A549 (cell line): ENCODE measurements around the gene PPP2R2C. TPM values are rescaled to one million over a fixed set of nuclear protein-coding genes. Genes with fewer than 3 reads are reported as not detected.

Experiments used
- ATAC-seq, 2 experiments: fragments of 200-7000 bp in 1 of 2; fragments of >200 bp in 1 of 2; cut with Nextera tagmentation in 1 of 2; cut with Tn5 transposase in 1 of 2; 3 replicates each; pipeline versions ENCODE4 v1.8.0 to v1.9.1; 2018 to 2020; ENCODE audit warnings: mild to moderate bottlenecking in 1 of 2, moderate library complexity in 1 of 2
- CTCF ChIA-PET: fragments of 300-600 bp; sonication (Branson Sonifier 250); formaldehyde crosslinking; extraction: SDS; loops from one replicate; lab custom pipeline; 2021; ENCODE audit warnings: antibody characterized with exemption, inconsistent platforms; lab: Yijun Ruan, JAX
- POLR2A ChIA-PET: fragments of 350-600 bp; formaldehyde crosslinking; extraction: SDS; loops from one replicate; lab custom pipeline; 2021; ENCODE audit warnings: antibody characterized with exemption, inconsistent platforms; lab: Yijun Ruan, JAX
- DNase-seq, 2 experiments: peaks; one replicate each; pipeline versions ENCODE4 v3.0.0 to v3.0.0-alpha.2; 2011 to 2016; ENCODE audit warnings: low read depth in 1 of 2, low spot score in 1 of 2
- FAIRE-seq: peaks from 2 replicates; lab custom pipeline; 2011; peaks lifted over from hg19 to GRCh38; lab: Jason Lieb, UNC
- H3K27ac ChIP-seq, 2 experiments: fragments of >200 bp; sonication (Bioruptor Twin); formaldehyde crosslinking; 3 replicates each; pipeline ENCODE4 v1.5.1; 2016 to 2017
- H3K4me1 ChIP-seq: fragments of >200 bp; sonication (Bioruptor Twin); formaldehyde crosslinking; 3 replicates; pipeline ENCODE4 v1.6.1; 2016
- H3K4me2 ChIP-seq: fragments of >200 bp; sonication (Bioruptor Twin); formaldehyde crosslinking; 3 replicates; pipeline ENCODE4 v1.6.1; 2016
- H3K4me3 ChIP-seq: fragments of >200 bp; sonication (Bioruptor Twin); formaldehyde crosslinking; 3 replicates; pipeline ENCODE4 v1.5.1; 2016
- H3K9me3 ChIP-seq: fragments of >200 bp; sonication (Bioruptor Twin); formaldehyde crosslinking; 3 replicates; pipeline ENCODE4 v1.6.1; 2016
- ATOH8 ChIP-seq: fragments of 250-450 bp; sonication (Bioruptor Pico); IDR thresholded peaks from 2 replicates; pipeline ENCODE4 v1.5.0; 2020; ENCODE audit warnings: low read depth, mild to moderate bottlenecking, moderate library complexity
- CBX8 ChIP-seq: fragments of 200-600 bp; sonication (generic); IDR thresholded peaks from 2 replicates; pipeline ENCODE4 v1.6.1; 2016
- CEBPB ChIP-seq, 2 experiments: fragments of >200 bp in 1 of 2; sonication (Bioruptor Twin) in 1 of 2; formaldehyde crosslinking in 1 of 2; IDR thresholded peaks; 2 replicates each; pipeline ENCODE4 v1.6.1; 2012 to 2016
- CHD4 ChIP-seq: fragments of 200-600 bp; sonication (generic); IDR thresholded peaks from 2 replicates; pipeline ENCODE4 v1.6.1; 2016; ENCODE audit warnings: antibody characterized with exemption, mild to moderate bottlenecking, borderline replicate concordance
- EHMT2 ChIP-seq: fragments of 200-600 bp; sonication (generic); IDR thresholded peaks from 2 replicates; pipeline ENCODE4 v1.6.1; 2016; ENCODE audit warnings: antibody characterized with exemption, low read depth, mild to moderate bottlenecking, moderate library complexity
- FOSL2 ChIP-seq, 2 experiments: fragments of 450-650 bp in 1 of 2; fragments of >200 bp in 1 of 2; sonication (Bioruptor Twin) in 1 of 2; formaldehyde crosslinking; IDR thresholded peaks; 2 replicates each; pipeline versions ENCODE4 v1.5.0 to v1.6.1; 2016 to 2020; ENCODE audit warnings: mild to moderate bottlenecking in 1 of 2, moderate library complexity in 1 of 2
- HDAC2 ChIP-seq: fragments of 200-600 bp; sonication (generic); IDR thresholded peaks from 2 replicates; pipeline ENCODE4 v1.6.1; 2016
- HES2 ChIP-seq: fragments of >200 bp; sonication (Bioruptor Twin); formaldehyde crosslinking; IDR thresholded peaks from 2 replicates; pipeline ENCODE4 v1.6.1; 2016
- JUN ChIP-seq, 2 experiments: fragments of >200 bp; sonication (Bioruptor Twin); formaldehyde crosslinking; IDR thresholded peaks; 2 replicates in 1 of 2; 3 replicates in 1 of 2; pipeline ENCODE4 v1.6.1; 2016 to 2017
- KDM1A ChIP-seq: fragments of 200-600 bp; sonication (generic); IDR thresholded peaks from 2 replicates; pipeline ENCODE4 v1.6.1; 2016; ENCODE audit warnings: low read depth, mild to moderate bottlenecking
- KDM5A ChIP-seq: fragments of 200-600 bp; sonication (generic); IDR thresholded peaks from 2 replicates; pipeline ENCODE4 v1.6.1; 2016; ENCODE audit warnings: antibody characterized with exemption, mild to moderate bottlenecking
- MAFK ChIP-seq: fragments of 450-650 bp; IDR thresholded peaks from 2 replicates; pipeline ENCODE4 v1.6.1; 2014; ENCODE audit not compliant: partially characterized antibody
- MAX ChIP-seq: IDR thresholded peaks from 2 replicates; pipeline ENCODE4 v1.6.1; 2012
- NFE2L2 ChIP-seq: fragments of 150-350 bp; conservative IDR thresholded peaks from 2 replicates; pipeline ENCODE4 v1.6.1; 2014; ENCODE audit warnings: low read length
- NPAS2 ChIP-seq: fragments of 250-450 bp; sonication (Bioruptor Pico); IDR thresholded peaks from 2 replicates; pipeline ENCODE4 v1.8.0; 2022; ENCODE audit warnings: mild to moderate bottlenecking, moderate library complexity, borderline replicate concordance
- NR3C1 ChIP-seq: fragments of >200 bp; sonication (Bioruptor Twin); formaldehyde crosslinking; IDR thresholded peaks from 3 replicates; pipeline ENCODE4 v1.6.1; 2017
- PHF8 ChIP-seq: fragments of 200-600 bp; sonication (generic); IDR thresholded peaks from 2 replicates; pipeline ENCODE4 v1.6.1; 2016; ENCODE audit warnings: low read depth, mild to moderate bottlenecking, antibody characterized with exemption, moderate library complexity, borderline replicate concordance
- POLR2A ChIP-seq: IDR thresholded peaks from 2 replicates; pipeline ENCODE4 v1.6.1; 2012; ENCODE audit warnings: mild to moderate bottlenecking, low read length
- RAD21 ChIP-seq, 2 experiments: fragments of >200 bp in 1 of 2; sonication (Bioruptor Twin) in 1 of 2; formaldehyde crosslinking in 1 of 2; IDR thresholded peaks in 1 of 2; conservative IDR thresholded peaks in 1 of 2; 2 replicates in 1 of 2; 3 replicates in 1 of 2; pipeline ENCODE4 v1.6.1; 2012 to 2018; ENCODE audit warnings: inconsistent platforms in 1 of 2
- REST ChIP-seq: fragments of 200-600 bp; sonication (generic); IDR thresholded peaks from 2 replicates; pipeline ENCODE4 v1.6.1; 2016; ENCODE audit warnings: antibody characterized with exemption, mild to moderate bottlenecking, moderate library complexity
- RFX5 ChIP-seq: fragments of 450-650 bp; IDR thresholded peaks from 2 replicates; pipeline ENCODE4 v1.7.1; 2014; ENCODE audit warnings: antibody characterized with exemption, mild to moderate bottlenecking, moderate library complexity
- TFCP2L1 ChIP-seq: fragments of 250-450 bp; sonication (Bioruptor Pico); IDR thresholded peaks from 2 replicates; pipeline ENCODE4 v1.5.0; 2021; ENCODE audit warnings: mild to moderate bottlenecking
- TP53 ChIP-seq: fragments of 250-450 bp; sonication (Bioruptor Pico); IDR thresholded peaks from 2 replicates; pipeline ENCODE4 v1.5.0; 2021; ENCODE audit warnings: mild to moderate bottlenecking, moderate library complexity
- ZFP36 ChIP-seq: fragments of 450-650 bp; IDR thresholded peaks from 2 replicates; pipeline ENCODE4 v1.6.1; 2014; ENCODE audit warnings: borderline replicate concordance; ENCODE audit not compliant: partially characterized antibody
- WGBS: methylation state at CpG from one replicate; pipeline ENCODE4 v1.1.6; 2017; ENCODE audit errors: missing lambda C conversion rate; 5-methylcytosine and 5-hydroxymethylcytosine counted together
- polyA plus RNA-seq, 4 experiments: library from polyadenylated mRNA; depleted of rRNA in 3 of 4; stranded (reverse); fragments of >200 nt; fragmentation: RNase III in 1 of 4; extraction: RNeasy Plus Mini Kit Qiagen cat#74134 plus additional on column Dnase treatment in 1 of 4; gene quantifications; 2 replicates in 3 of 4; 3 replicates in 1 of 4; pipeline ENCODE4 v1.2.3, GENCODE V29; 2011 to 2017

PPP2R2C gene
- polyA plus RNA-seq, 2 of the 4 experiments (the other 2 are of a cell fraction), result 23.9 to 29.4 TPM

- TF ChIP-seq ATOH8 (no peak), RFX5 (no peak), JUN (IDR thresholded peaks at IDR 0.05) (no peak), TFCP2L1 (CRISPR knock-in tag) (no peak), CEBPB (IDR thresholded peaks at IDR 0.05) (no peak), ZFP36 (no peak)
Observed at GRCh38 chr4:6365545-6366086, 106.8 kb downstream of the PPP2R2C start (continued).

GRCh38 chr4:6364581-6364980 lies 107.8 kb downstream of the PPP2R2C start:
- FAIRE-seq (no peak), ATAC-seq (no peak), DNase-seq (no peak)
- Histone ChIP-seq H3K4me2 (no peak overlapping the region), H3K9me3 (no peaks in the 10 kb centered on the region), H3K4me1 (no peaks in the 10 kb centered on the region), H3K4me3 (no peak overlapping the region), H3K27ac (no peak overlapping the region)
- TF ChIP-seq FOSL2 (IDR thresholded peaks at IDR 0.05) (no peak), FOSL2 (CRISPR knock-in tag; IDR thresholded peaks at IDR 0.05) (no peak), TP53 (CRISPR knock-in tag) (no peak), HDAC2 (no peak), POLR2A (no peak), HES2 (no peak), NR3C1 (no peak), NFE2L2 (no peak), NPAS2 (CRISPR knock-in tag) (no peak), PHF8 (no peak)
- POLR2A ChIA-PET, result no interaction called here
- CTCF ChIA-PET, result interaction anchor here (1.0 to 1.1 kb wide), 2 partner anchors 30 to 114 kb away, joined by 3 to 6 read pairs; no protein-coding TSS in a partner anchor
- 84% methylated on average over 8 of the region's 8 CpGs for WGBS

GRCh38 chr4:6364146-6364545 lies 108.3 kb downstream of the PPP2R2C start:
- no peak for DNase-seq
- no peaks in the 10 kb centered on the region for H3K9me3 ChIP-seq
- H3K4me3 ChIP-seq, result no peak overlapping the region
- POLR2A ChIA-PET, result no interaction called here
- no peak overlapping the region for H3K27ac ChIP-seq
- FAIRE-seq, result no peak
- H3K4me1 ChIP-seq, result no peaks in the 10 kb centered on the region
- WGBS, result 90% methylated on average over 6 of the region's 6 CpGs
- CTCF ChIA-PET, result interaction anchor here (1.0 to 1.1 kb wide), 2 partner anchors 30 to 113 kb away, joined by 3 to 6 read pairs; no protein-coding TSS in a partner anchor
- no peak for ATAC-seq
- H3K4me2 ChIP-seq, result no peak overlapping the region
- TF ChIP-seq RAD21 (conservative IDR thresholded peaks at IDR 0.05 in 1 of 2, IDR thresholded peaks at IDR 0.05 in 1 of 2) (no peak), HDAC2 (no peak), MAX (no peak), ATOH8 (no peak), CHD4 (no peak), TP53 (CRISPR knock-in tag) (no peak), CBX8 (no peak), POLR2A (no peak)

- TF ChIP-seq KDM1A (no peak), KDM5A (no peak), MAFK (peak; percentile 9), REST (peak; percentile 88), EHMT2 (peak; percentile 46; the same call in 1 of the 2 replicates)
- Histone ChIP-seq H3K4me3 (no peak overlapping the region), H3K4me2 (no peak overlapping the region), H3K4me1 (no peaks in the 10 kb centered on the region), H3K27ac (no peak overlapping the region), H3K9me3 (no peaks in the 10 kb centered on the region)
- no peak for DNase-seq
- POLR2A ChIA-PET, result no interaction called here
- WGBS, result 87% methylated on average over 8 of the region's 8 CpGs
- FAIRE-seq, result no peak
- CTCF ChIA-PET, result no interaction called here
- no peak for ATAC-seq
Observed at GRCh38 chr4:6362896-6363295, 109.5 kb downstream of the PPP2R2C start.
